BLaER1 treated with 17β-estradiol and CSF1 and Interleukin-3, amounts not matched to agents 10 nM and 100 nM (cell line): ENCODE measurements around the gene UBE2B.

ENCODE experiments used
- H3K27ac ChIP-seq, 11 experiments: shearing (Covaris generic); formaldehyde crosslinking; 2 replicates each; pipeline ENCODE4 v1.8.1; 2022
- H3K27me3 ChIP-seq, 11 experiments: shearing (Covaris generic); formaldehyde crosslinking; 2 replicates each; pipeline ENCODE4 v1.8.1; 2022
- H3K36me3 ChIP-seq, 11 experiments: shearing (Covaris generic); formaldehyde crosslinking; 2 replicates each; pipeline ENCODE4 v1.8.1; 2022
- H3K4me1 ChIP-seq, 10 experiments: shearing (Covaris generic); formaldehyde crosslinking; 2 replicates each; pipeline ENCODE4 v1.8.1; 2022
- H3K4me2 ChIP-seq, 11 experiments: shearing (Covaris generic); formaldehyde crosslinking; 2 replicates each; pipeline ENCODE4 v1.8.1; 2022
- H3K4me3 ChIP-seq, 10 experiments: shearing (Covaris generic); formaldehyde crosslinking; 2 replicates each; pipeline ENCODE4 v1.8.1; 2022
- H3K9ac ChIP-seq, 11 experiments: shearing (Covaris generic); formaldehyde crosslinking; 2 replicates each; pipeline ENCODE4 v1.8.1; 2022
- H3K9me3 ChIP-seq, 11 experiments: shearing (Covaris generic); formaldehyde crosslinking; replicated peaks in 1 of 11; 2 replicates each; pipeline ENCODE4 v1.8.1; 2022
- H4K20me1 ChIP-seq, 11 experiments: shearing (Covaris generic); formaldehyde crosslinking; 2 replicates each; pipeline ENCODE4 v1.8.1; 2022
- Cebpa-rat ChIP-seq, 11 experiments: shearing (Covaris generic); IDR thresholded peaks; 2 replicates each; pipeline ENCODE4 v1.8.1; 2022

Gene UBE2B

DNA sequence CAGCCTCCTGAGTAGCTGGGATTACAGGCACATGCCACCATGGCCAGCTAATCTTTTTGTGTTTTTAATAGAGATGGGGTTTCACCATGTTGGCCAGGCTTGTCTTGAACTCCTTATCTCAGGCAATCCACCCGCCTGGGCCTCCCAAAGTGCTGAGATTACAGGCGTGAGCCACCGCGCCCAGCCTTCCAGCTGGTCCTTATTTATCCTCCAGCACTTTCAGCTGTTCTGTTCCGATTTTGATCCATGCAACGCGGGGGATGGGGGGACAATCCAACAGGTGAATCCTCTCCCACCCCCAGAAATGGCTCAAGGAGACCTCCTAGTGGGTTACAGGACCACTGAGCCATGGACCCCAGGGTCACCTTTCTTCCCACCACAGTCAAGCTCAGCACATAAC lies 55.0 kb downstream of the UBE2B start:
- Histone ChIP-seq H3K4me2 (no peak overlapping the region), H3K9ac (no peak overlapping the region), H3K9me3 (peaks cover 0 to 2% (median 0%) of the 10 kb centered on the region in 11 experiments; a peak in 5 of 22 replicates), H3K4me1 (no peaks in the 10 kb centered on the region), H3K4me3 (no peak overlapping the region), H3K27me3 (no peaks in the 10 kb centered on the region), H3K27ac (no peak overlapping the region), H4K20me1 (no peaks in the 10 kb centered on the region), H3K36me3 (no peaks in the 10 kb centered on the region)
- no peak for TF ChIP-seq Cebpa-rat (IDR thresholded peaks at IDR 0.05)

DNA sequence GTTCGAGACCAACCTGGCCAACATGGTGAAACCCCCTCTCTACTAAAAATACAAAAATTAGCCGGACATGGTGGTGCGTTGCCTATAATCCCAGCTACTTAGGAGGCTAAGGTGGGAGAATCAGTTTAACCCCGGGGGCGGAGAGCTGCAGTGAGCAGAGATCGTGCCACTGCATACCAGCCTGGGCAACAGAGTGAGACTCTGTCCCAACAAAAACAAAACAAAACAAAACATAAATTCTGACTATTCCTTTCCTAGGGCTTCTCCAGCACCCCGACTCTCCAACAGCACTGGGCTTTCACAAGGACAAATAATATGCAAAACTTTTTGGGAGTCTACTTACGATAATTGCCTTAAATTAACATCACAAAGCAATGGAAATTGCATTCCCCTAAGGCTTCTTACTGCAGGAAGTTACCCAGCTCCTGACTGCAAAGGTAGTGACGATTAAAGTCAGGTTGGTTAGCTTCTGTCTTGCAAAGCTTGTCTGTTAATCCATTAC lies 56.2 kb downstream of the UBE2B start:
- Histone ChIP-seq H3K27ac (no peak overlapping the region), H3K27me3 (no peaks in the 10 kb centered on the region), H3K9me3 (no peaks in the 10 kb centered on the region), H3K4me3 (no peak overlapping the region), H3K4me1 (peaks cover 0 to 2% (median 0%) of the 10 kb centered on the region in 10 experiments; a peak in 6 of 20 replicates), H3K4me2 (no peak overlapping the region), H3K36me3 (no peaks in the 10 kb centered on the region), H3K9ac (no peak overlapping the region), H4K20me1 (no peaks in the 10 kb centered on the region)
- TF ChIP-seq Cebpa-rat (IDR thresholded peaks at IDR 0.05) = no peak

DNA sequence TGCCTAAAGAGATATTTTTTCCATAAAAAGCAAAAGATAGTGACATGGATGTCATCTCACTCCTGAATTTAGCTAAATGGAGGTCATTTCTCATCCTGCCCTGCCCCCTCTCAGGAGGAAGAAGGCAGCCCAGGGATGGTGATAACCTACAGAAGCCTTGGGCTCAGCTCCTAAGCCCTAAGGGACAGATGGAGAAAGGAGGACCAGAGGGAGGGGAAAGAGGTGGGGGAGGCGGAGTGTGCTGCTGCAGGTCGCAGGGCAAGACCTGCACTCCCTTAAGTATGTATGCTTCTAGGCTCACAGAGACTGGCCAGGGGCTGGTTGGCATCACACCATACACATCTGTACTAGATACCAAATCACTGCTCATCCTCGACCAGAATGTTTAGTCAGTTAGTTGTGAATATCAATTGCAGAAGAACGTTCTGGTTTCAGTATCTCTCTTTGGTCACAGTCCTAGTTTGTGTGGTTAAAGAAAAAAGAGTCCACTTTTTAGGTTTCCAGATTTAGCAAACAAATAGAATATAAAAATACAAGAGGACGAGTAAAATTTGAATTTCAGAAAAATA lies 58.7 kb downstream of the UBE2B start:
- Histone ChIP-seq H3K36me3 (no peaks in the 10 kb centered on the region), H3K4me1 (peaks cover 0 to 9% (median 0%) of the 10 kb centered on the region in 10 experiments; a peak in 6 of 20 replicates), H3K27ac (no peak overlapping the region), H4K20me1 (no peaks in the 10 kb centered on the region), H3K27me3 (no peaks in the 10 kb centered on the region), H3K9ac (no peak overlapping the region), H3K4me2 (no peak overlapping the region), H3K9me3 (no peaks in the 10 kb centered on the region), H3K4me3 (no peak overlapping the region)
- no peak for TF ChIP-seq Cebpa-rat (IDR thresholded peaks at IDR 0.05)

DNA sequence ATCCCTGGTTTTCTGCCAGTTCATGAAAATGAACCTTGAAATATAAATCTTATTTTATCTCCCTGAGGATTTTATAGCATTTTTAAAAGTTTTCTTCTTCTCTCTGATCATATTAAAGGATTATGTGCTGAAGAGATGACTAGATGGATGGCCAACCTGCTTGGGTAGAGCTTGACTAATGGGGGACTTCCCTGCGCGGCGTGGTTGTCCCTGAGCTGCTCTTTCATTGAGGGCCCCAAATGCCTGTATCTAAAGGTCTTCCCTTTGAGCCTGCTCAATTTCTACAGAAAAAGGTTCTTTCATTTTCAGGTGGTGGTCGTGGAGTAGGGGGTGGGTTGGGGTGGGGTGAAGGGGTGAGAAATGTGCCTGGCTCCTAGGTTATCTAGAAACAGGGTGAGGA lies 60.8 kb downstream of the UBE2B start:
- Histone ChIP-seq H3K9me3 (no peaks in the 10 kb centered on the region), H3K4me1 (peaks cover 10 to 25% (median 15%) of the 10 kb centered on the region in 10 experiments), H4K20me1 (no peaks in the 10 kb centered on the region), H3K27ac (no peak overlapping the region), H3K4me2 (no peak overlapping the region; a peak in 1 of 22 replicates), H3K9ac (no peak overlapping the region), H3K27me3 (no peaks in the 10 kb centered on the region), H3K36me3 (no peaks in the 10 kb centered on the region), H3K4me3 (no peak overlapping the region)
- TF ChIP-seq Cebpa-rat (IDR thresholded peaks at IDR 0.05) = no peak

DNA sequence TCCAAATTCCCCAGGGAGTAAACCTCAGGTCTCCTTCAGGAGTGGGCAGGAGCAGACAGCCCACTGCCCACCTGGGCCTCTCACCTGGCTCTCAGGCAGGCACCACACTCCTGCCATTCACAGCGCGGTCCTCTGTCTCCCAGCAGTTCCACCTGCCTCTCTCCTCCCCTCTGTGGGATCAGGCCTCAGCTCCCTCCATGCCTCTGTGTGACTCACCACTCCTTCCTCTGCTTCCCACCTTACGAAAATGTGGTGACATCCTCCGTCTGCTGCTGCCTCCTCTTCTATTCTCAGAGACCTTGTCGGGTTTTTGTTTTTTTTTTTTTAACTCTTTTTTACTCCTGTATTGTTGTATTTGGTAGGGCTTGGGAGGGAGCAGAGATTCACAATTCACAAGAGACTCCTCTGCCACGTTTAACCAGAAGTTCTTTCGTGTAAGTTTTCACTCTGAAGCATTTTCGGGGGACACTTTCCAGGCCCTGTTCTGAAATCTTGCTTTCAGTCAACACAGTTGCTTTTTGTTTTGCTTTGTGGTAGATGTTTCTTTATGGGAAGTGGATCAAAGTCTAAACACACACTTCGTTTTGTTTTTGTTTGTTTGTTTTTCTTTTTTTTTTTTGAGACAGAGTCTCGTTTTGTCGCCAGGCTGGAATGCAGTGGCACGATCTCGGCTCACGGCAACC lies 61.4 kb downstream of the UBE2B start:
- Histone ChIP-seq H3K4me2 (peak overlapping the region in 4 of 11 experiments; percentile 12 to 37 (median 24); a peak in 3 of 22 replicates), H3K27me3 (no peaks in the 10 kb centered on the region), H3K9ac (no peak overlapping the region; a peak in 1 of 22 replicates), H4K20me1 (no peaks in the 10 kb centered on the region), H3K27ac (no peak overlapping the region), H3K4me3 (no peak overlapping the region), H3K9me3 (no peaks in the 10 kb centered on the region), H3K36me3 (no peaks in the 10 kb centered on the region), H3K4me1 (peaks cover 16 to 32% (median 21%) of the 10 kb centered on the region in 10 experiments)
- no peak for TF ChIP-seq Cebpa-rat (IDR thresholded peaks at IDR 0.05)

DNA sequence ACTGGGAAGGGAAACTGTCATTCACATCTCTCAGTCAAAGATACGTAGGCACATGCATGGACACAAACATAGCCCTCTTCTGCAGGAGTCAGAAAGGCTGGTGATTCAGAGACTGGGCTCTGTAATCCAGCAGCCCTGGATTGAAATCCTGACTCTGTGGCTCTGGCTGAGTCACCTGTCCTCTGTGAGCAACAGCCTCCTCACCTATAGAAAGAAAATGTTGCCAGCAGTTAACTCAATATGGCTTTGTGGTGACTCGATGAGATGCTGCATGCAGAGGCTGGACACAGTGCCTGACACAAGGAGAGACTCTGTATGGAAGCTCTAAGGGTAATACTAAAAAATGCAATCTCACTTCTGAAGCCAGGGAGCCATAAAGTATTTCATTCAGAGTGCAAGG lies 64.2 kb downstream of the UBE2B start:
- Histone ChIP-seq H3K27ac (no peak overlapping the region), H3K9ac (no peak overlapping the region), H3K27me3 (no peaks in the 10 kb centered on the region), H3K36me3 (no peaks in the 10 kb centered on the region), H3K4me1 (peaks cover 18 to 33% (median 24%) of the 10 kb centered on the region in 10 experiments), H3K4me3 (no peak overlapping the region), H3K9me3 (no peaks in the 10 kb centered on the region), H3K4me2 (no peak overlapping the region), H4K20me1 (no peaks in the 10 kb centered on the region)
- no peak for TF ChIP-seq Cebpa-rat (IDR thresholded peaks at IDR 0.05)

DNA sequence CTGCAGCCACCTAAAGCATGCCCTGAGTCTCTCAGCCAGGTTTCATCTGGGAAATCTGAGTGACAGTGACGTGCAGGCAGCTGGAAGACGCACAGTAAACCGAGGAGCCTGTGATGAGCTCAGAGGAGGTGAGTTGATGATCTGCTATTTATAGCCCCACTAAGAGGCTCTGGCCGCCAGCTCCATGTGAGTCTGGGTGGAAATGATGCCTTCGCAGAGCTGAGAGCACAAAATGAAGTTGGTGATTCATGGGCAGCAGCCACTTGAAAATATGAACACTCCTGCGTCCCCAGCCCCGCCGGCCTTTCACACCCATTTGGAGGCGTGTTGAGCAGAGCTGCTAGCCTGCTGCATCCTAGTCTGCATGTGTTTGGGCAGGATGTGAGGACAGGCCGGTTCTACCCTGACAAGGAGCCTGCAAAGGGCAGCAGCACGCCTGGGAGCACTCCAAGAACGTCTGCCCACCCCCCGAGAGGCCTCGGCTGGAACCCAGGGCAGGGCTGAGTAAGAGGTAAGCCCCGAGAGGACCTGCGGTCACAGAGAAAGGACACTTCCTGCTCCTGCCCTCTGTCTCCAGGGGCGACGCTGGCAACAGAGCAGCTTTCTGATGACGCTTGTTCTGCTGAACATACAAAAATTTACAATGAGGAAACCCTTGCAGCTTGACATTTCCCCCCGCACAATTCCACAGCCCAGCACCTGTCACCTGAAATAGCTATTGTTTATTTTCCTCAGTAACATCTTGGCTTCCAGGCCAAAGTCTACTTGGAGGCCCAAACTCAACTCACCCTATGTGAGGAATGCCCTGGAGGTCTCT lies 65.4 kb downstream of the UBE2B start:
- peak overlapping the region in 3 of 10 experiments; percentile 2 to 53 (median 3); a peak in 5 of 20 replicates for H3K4me3 ChIP-seq
- H3K4me1 ChIP-seq = peaks cover 18 to 33% (median 24%) of the 10 kb centered on the region in 10 experiments
- no peaks in the 10 kb centered on the region for H3K9me3 ChIP-seq
- H3K36me3 ChIP-seq = no peaks in the 10 kb centered on the region
- H3K27me3 ChIP-seq = no peaks in the 10 kb centered on the region
- H3K4me2 ChIP-seq = peak overlapping the region; percentile 64 to 90 (median 80)
- peak overlapping the region in 9 of 11 experiments; percentile 4 to 58 (median 32); a peak in 14 of 22 replicates for H3K9ac ChIP-seq
- H3K27ac ChIP-seq = peak overlapping the region in 9 of 11 experiments; percentile 21 to 73 (median 52); a peak in 18 of 22 replicates
- no peak for TF ChIP-seq Cebpa-rat (IDR thresholded peaks at IDR 0.05)
- H4K20me1 ChIP-seq = no peaks in the 10 kb centered on the region

DNA sequence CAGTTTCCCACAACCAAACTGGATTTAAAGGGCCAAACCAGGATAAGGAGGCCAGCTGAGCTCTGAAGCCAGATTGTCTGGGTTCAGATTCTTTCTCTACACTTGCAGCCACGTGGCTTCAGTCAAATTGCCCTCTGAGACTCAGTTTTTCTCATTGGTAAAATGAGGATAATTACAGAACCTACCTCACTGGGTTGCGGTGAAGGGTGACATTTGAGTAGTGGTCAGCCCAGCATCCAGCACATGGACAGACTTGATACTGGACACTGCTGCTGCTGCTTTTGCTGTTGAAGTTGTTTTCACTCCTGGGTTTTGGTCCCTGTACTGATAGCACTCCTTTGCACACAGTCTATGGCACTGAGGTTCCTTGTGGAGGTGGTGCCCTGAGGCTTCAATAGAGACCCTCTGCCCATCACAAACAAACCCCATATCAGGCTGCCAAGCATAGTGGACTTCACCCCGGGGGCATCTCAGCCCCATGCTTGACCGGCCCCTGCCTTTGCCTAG lies 66.0 kb downstream of the UBE2B start:
- Histone ChIP-seq H4K20me1 (no peaks in the 10 kb centered on the region), H3K36me3 (no peaks in the 10 kb centered on the region), H3K9ac (peak overlapping the region in 5 of 11 experiments; percentile 32 to 58 (median 43); a peak in 6 of 22 replicates), H3K27ac (peak overlapping the region in 8 of 11 experiments; percentile 21 to 73 (median 52); a peak in 13 of 22 replicates), H3K4me3 (no peak overlapping the region), H3K27me3 (no peaks in the 10 kb centered on the region), H3K4me1 (peaks cover 18 to 33% (median 24%) of the 10 kb centered on the region in 10 experiments), H3K4me2 (peak overlapping the region; percentile 64 to 90 (median 80)), H3K9me3 (no peaks in the 10 kb centered on the region)
- TF ChIP-seq Cebpa-rat (IDR thresholded peaks at IDR 0.05) = no peak
